Smooth muscle cell of the brain vasculature (primary cell): ENCODE results near the gene CNOT1.
"Not testable (repeated sequence)": the region's sequence is repeated elsewhere in the genome, so short reads cannot be mapped to it uniquely, and the experiment has no call there.

ENCODE experiments used
- DNase-seq: peaks from one replicate; pipeline ENCODE4 v3.0.0-alpha.2; 2012; ENCODE audit warnings: low read depth, low spot score

CNOT1 gene

GRCh38 chr16:58629733-58630640 is at the start of gene CNOT1:
CNOT1 (minus strand) TSS chr16:58629826; CDS start chr16:58599337, 30,489 bp downstream.
- peak; percentile 98 for DNase-seq

GRCh38 chr16:58678716-58679115 is 49.1 kb upstream of the CNOT1 start:
- no peak for DNase-seq

GRCh38 chr16:58678269-58678668 is 48.6 kb upstream of the CNOT1 start:
- no peak for DNase-seq

- DNase-seq: no peak
These were observed 41.4 kb upstream of the CNOT1 start for GRCh38 chr16:58670946-58671583.

GRCh38 chr16:58670177-58670576 is 40.6 kb upstream of the CNOT1 start:
- DNase-seq: no peak

GRCh38 chr16:58665200-58665599 is 35.6 kb upstream of the CNOT1 start:
- no peak for DNase-seq

- DNase-seq: peak; percentile 66
These were observed 31.7 kb upstream of the CNOT1 start for GRCh38 chr16:58661199-58661830.

- DNase-seq: not testable (repeated sequence)
These were observed 30.3 kb upstream of the CNOT1 start for GRCh38 chr16:58659911-58660310.

- DNase-seq: no peak
These were observed 29.2 kb upstream of the CNOT1 start for GRCh38 chr16:58658796-58659211.

GRCh38 chr16:58656899-58657298 is 27.3 kb upstream of the CNOT1 start:
- DNase-seq: no peak

- DNase-seq: no peak
These were observed 25.6 kb upstream of the CNOT1 start for GRCh38 chr16:58655215-58655596.

GRCh38 chr16:58654560-58655214 is 25.1 kb upstream of the CNOT1 start:
- no peak for DNase-seq

- DNase-seq: no peak
These were observed 23.1 kb upstream of the CNOT1 start for GRCh38 chr16:58652741-58653140.

GRCh38 chr16:58651965-58652348 is 22.3 kb upstream of the CNOT1 start:
- no peak for DNase-seq

GRCh38 chr16:58649707-58650106 is 20.1 kb upstream of the CNOT1 start:
- no peak for DNase-seq

GRCh38 chr16:58647107-58647506 is 17.5 kb upstream of the CNOT1 start:
- DNase-seq: no peak

- no peak for DNase-seq
These were observed 15.3 kb upstream of the CNOT1 start for GRCh38 chr16:58644765-58645487.

- DNase-seq: no peak
These were observed 14.5 kb upstream of the CNOT1 start for GRCh38 chr16:58644108-58644507.

- no peak for DNase-seq
These were observed 11.3 kb upstream of the CNOT1 start for GRCh38 chr16:58640949-58641348.

GRCh38 chr16:58639836-58640235 is 10.2 kb upstream of the CNOT1 start:
- DNase-seq: no peak

GRCh38 chr16:58639230-58639629 is 9.6 kb upstream of the CNOT1 start:
- no peak for DNase-seq
